OCI-M2 (cell line): Measurements from ENCODE around the gene RSPO1.

Source experiments
- DNase-seq: peaks from one replicate; lab custom pipeline; 2025; ENCODE audit not compliant: unreplicated experiment; lab: John Stamatoyannopoulos, UW

Gene RSPO1

GRCh38 chr1:37574834-37575480 lies 59.7 kb downstream of the RSPO1 start:
- DNase-seq: no peak

GRCh38 chr1:37570528-37571334 lies 64.0 kb downstream of the RSPO1 start:
- DNase-seq: no peak

GRCh38 chr1:37567023-37567422 lies 67.7 kb downstream of the RSPO1 start:
- DNase-seq: no peak

DNA sequence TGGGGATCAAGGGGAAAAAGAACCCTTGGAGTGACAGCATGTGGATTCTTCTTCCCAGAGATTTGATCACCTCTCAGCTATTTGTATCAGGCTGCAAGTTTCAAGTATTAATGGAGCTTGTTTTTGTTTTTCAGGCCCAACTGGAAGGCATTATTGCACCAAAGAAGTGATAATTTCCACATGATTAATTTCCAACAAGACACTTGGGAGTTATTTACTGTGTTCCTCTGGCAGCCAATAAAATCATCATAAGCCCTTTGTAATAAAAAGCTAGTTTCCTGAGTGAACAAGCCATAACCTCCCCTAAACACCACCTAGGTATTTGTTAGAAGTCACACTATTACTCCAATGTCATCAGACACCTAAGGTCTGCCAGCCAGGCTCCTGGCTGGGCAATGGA lies 69.8 kb downstream of the RSPO1 start:
- no peak for DNase-seq

DNA sequence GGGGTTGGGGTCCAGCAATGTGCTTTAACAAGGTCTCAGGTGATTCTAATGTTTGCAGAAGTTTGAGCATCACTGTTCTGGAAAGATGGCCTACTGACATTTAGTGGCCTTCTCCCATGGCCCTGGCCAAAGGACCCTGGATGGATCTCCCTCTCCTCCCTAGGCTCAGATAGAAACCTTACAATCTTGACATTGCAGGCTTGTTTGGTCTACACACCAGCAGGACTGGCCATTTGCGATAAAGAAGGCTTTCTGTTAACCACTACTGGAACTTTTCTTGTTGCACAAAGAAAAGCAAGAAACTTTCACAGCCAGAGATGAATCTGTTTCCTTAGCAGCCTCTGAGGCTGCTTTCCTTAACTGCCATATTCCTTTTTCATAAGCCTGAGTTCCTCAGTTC lies 71.7 kb downstream of the RSPO1 start:
- DNase-seq: peak; percentile 18
